GM23338 (cell line): ENCODE data around the gene PDIA5. TPM values are rescaled to one million over a fixed set of nuclear protein-coding genes. Genes with fewer than 3 reads are reported as not detected.

Experiments
- ATAC-seq: fragments of 200-7000 bp; cut with Tn5 transposase; 3 replicates; pipeline ENCODE4 v1.9.1; 2020
- DNase-seq: peaks from one replicate; pipeline ENCODE4 v3.0.0-alpha.2; 2015; ENCODE audit warnings: low spot score
- H2AFZ ChIP-seq: fragments of 200-600 bp; sonication (generic); 2 replicates; pipeline ENCODE4 v1.8.0; 2016; ENCODE audit warnings: antibody characterized with exemption, mild to moderate bottlenecking, moderate library complexity
- H3F3A ChIP-seq: fragments of 200-600 bp; sonication (generic); replicated peaks from 2 replicates; pipeline ENCODE4 v1.8.0; 2017; ENCODE audit warnings: antibody characterized with exemption, mixed run types, low read depth
- H3K27ac ChIP-seq: fragments of 200-600 bp; sonication (generic); 2 replicates; pipeline ENCODE4 v1.6.1; 2016; ENCODE audit warnings: low read depth
- H3K27me3 ChIP-seq: fragments of 200-600 bp; sonication (generic); 2 replicates; pipeline ENCODE4 v1.8.0; 2016; ENCODE audit warnings: mild to moderate bottlenecking, mixed run types, moderate library complexity; ENCODE audit not compliant: insufficient read depth
- H3K36me3 ChIP-seq: fragments of 200-600 bp; sonication (generic); 2 replicates; pipeline ENCODE4 v1.8.0; 2016; ENCODE audit warnings: mild to moderate bottlenecking; ENCODE audit not compliant: insufficient read depth
- H3K4me1 ChIP-seq: fragments of 200-600 bp; sonication (generic); 2 replicates; pipeline ENCODE4 v1.8.0; 2016; ENCODE audit warnings: mild to moderate bottlenecking, moderate library complexity; ENCODE audit not compliant: insufficient read depth
- H3K4me2 ChIP-seq: fragments of 200-600 bp; sonication (generic); 2 replicates; pipeline ENCODE4 v1.7.1; 2017; ENCODE audit warnings: mixed run types
- H3K4me3 ChIP-seq: fragments of 200-600 bp; sonication (generic); 2 replicates; pipeline ENCODE4 v1.6.1; 2016; ENCODE audit warnings: mixed run types
- H3K79me2 ChIP-seq: fragments of 200-600 bp; sonication (generic); replicated peaks from 2 replicates; pipeline ENCODE4 v1.8.0; 2017; ENCODE audit warnings: mild to moderate bottlenecking; ENCODE audit not compliant: insufficient read depth
- H3K9me2 ChIP-seq: fragments of 200-600 bp; sonication (generic); 2 replicates; pipeline ENCODE4 v1.8.0; 2017; ENCODE audit not compliant: insufficient read depth
- H4K20me1 ChIP-seq: fragments of 200-600 bp; sonication (generic); replicated peaks from 2 replicates; pipeline ENCODE4 v1.8.0; 2017; ENCODE audit warnings: mild to moderate bottlenecking; ENCODE audit not compliant: insufficient read depth
- H3K27ac Mint-ChIP-seq: 2 replicates; pipeline ENCODE4 v1.8.0; 2020; ENCODE audit warnings: inconsistent platforms, mild to moderate bottlenecking, moderate library complexity, mixed read lengths
- H3K27me3 Mint-ChIP-seq: 3 replicates; pipeline ENCODE4 v1.8.0; 2022; ENCODE audit warnings: low read depth, mild to moderate bottlenecking, moderate library complexity, mixed read lengths, inconsistent platforms; ENCODE audit not compliant: insufficient read depth, poor library complexity
- H3K36me3 Mint-ChIP-seq: 3 replicates; pipeline ENCODE4 v1.8.0; 2021; ENCODE audit warnings: low read depth, mild to moderate bottlenecking, inconsistent platforms, moderate library complexity, mixed read lengths
- H3K4me1 Mint-ChIP-seq: 3 replicates; pipeline ENCODE4 v1.8.0; 2020; ENCODE audit warnings: mild to moderate bottlenecking, inconsistent platforms, mixed read lengths
- H3K4me3 Mint-ChIP-seq: 3 replicates; pipeline ENCODE4 v1.8.0; 2021; ENCODE audit warnings: moderate library complexity, mild to moderate bottlenecking, inconsistent platforms, mixed read lengths
- H3K9me3 Mint-ChIP-seq: 3 replicates; pipeline ENCODE4 v1.8.0; 2020; ENCODE audit warnings: moderate library complexity, mild to moderate bottlenecking, inconsistent platforms, mixed read lengths
- CREB1 ChIP-seq: fragments of 250-450 bp; sonication (Bioruptor Pico); IDR thresholded peaks from 2 replicates; pipeline ENCODE4 v1.5.0; 2020; ENCODE audit warnings: low read depth, mild to moderate bottlenecking, moderate library complexity
- CTCF ChIP-seq, 2 experiments: fragments of 200-600 bp in 1 of 2; sonication (generic) in 1 of 2; conservative IDR thresholded peaks; 2 replicates each; pipeline versions ENCODE4 v1.5.1 to v1.6.1; 2016 to 2017; ENCODE audit warnings: antibody characterized with exemption in 2 of 2, low read depth in 2 of 2, mild to moderate bottlenecking in 2 of 2, moderate library complexity in 1 of 2
- ETS1 ChIP-seq: IDR thresholded peaks from 2 replicates; pipeline ENCODE4 v1.6.1; 2016; ENCODE audit warnings: antibody characterized with exemption
- EZH2 ChIP-seq: fragments of 200-600 bp; sonication (generic); IDR thresholded peaks from one replicate; pipeline ENCODE4 v1.8.0; 2017; ENCODE audit warnings: antibody characterized with exemption, mild to moderate bottlenecking, low read depth; ENCODE audit not compliant: unreplicated experiment
- EZH2phosphoT487 ChIP-seq: fragments of 200-600 bp; sonication (generic); IDR thresholded peaks from one replicate; pipeline ENCODE4 v1.8.1; 2018; ENCODE audit warnings: antibody characterized with exemption; ENCODE audit not compliant: unreplicated experiment
- NANOG ChIP-seq: IDR thresholded peaks from 2 replicates; pipeline ENCODE4 v1.6.1; 2016; ENCODE audit warnings: antibody characterized with exemption, borderline replicate concordance
- POLR2AphosphoS5 ChIP-seq: IDR thresholded peaks from 2 replicates; pipeline ENCODE4 v1.6.1; 2016; ENCODE audit warnings: antibody characterized with exemption, low read depth
- STAT1 ChIP-seq: IDR thresholded peaks from one replicate; pipeline ENCODE4 v1.6.1; 2016; ENCODE audit warnings: antibody characterized with exemption; ENCODE audit not compliant: unreplicated experiment
- ZNF331 ChIP-seq: fragments of 250-450 bp; sonication (Bioruptor Pico); IDR thresholded peaks from 2 replicates; pipeline ENCODE4 v1.5.0; 2020; ENCODE audit warnings: low read depth, mild to moderate bottlenecking, moderate library complexity
- ZNF462 ChIP-seq: fragments of 250-450 bp; sonication (Bioruptor Pico); IDR thresholded peaks from 2 replicates; pipeline ENCODE4 v1.5.0; 2020; ENCODE audit warnings: mild to moderate bottlenecking, moderate library complexity
- polyA plus RNA-seq: library from polyadenylated mRNA; unstranded; fragments of >200 nt; fragmentation: Nextera tagmentation; extraction: Ambion mirVana; gene quantifications from 2 replicates; pipeline ENCODE4 v1.2.1, GENCODE V29; 2016
- total RNA-seq: library from RNA; depleted of rRNA; stranded (reverse); fragments of >200 nt; shearing (Covaris generic); gene quantifications from 2 replicates; pipeline ENCODE4 v1.2.3, GENCODE V29; 2014

The PDIA5 gene
- total and polyA plus RNA-seq, 2 experiments from 2014 or later, result 22.9 to 28.1 TPM

- no peak for TF ChIP-seq ZNF462 (CRISPR knock-in tag)
Observed at GRCh38 chr3:123157209-123157597, 90.4 kb downstream of the PDIA5 start (continued).

- H3K4me3 ChIP-seq, result no peak overlapping the region
- H3K4me1 ChIP-seq, result no peaks in the 10 kb centered on the region
- no peak overlapping the region for H3K4me2 ChIP-seq
- no peaks in the 10 kb centered on the region for H4K20me1 ChIP-seq
- peaks cover 4% of the 10 kb centered on the region for H3K36me3 ChIP-seq
- ATAC-seq, result no peak
- Mint-ChIP-seq H3K27me3 (peaks cover 7% of the 10 kb centered on the region), H3K27ac (no peak overlapping the region), H3K4me3 (no peak overlapping the region), H3K36me3 (peaks cover 15% of the 10 kb centered on the region), H3K9me3 (no peaks in the 10 kb centered on the region; the same call in 2 of the 3 replicates), H3K4me1 (no peaks in the 10 kb centered on the region; the same call in 1 of the 3 replicates)
- H3K79me2 ChIP-seq, result no peaks in the 10 kb centered on the region
- H3F3A ChIP-seq, result no peaks in the 10 kb centered on the region
- H2AFZ ChIP-seq, result no peak overlapping the region
- DNase-seq, result no peak
- H3K9me2 ChIP-seq, result no peaks in the 10 kb centered on the region
- no peak overlapping the region for H3K27ac ChIP-seq
- no peaks in the 10 kb centered on the region for H3K27me3 ChIP-seq
- no peak for TF ChIP-seq CREB1 (CRISPR knock-in tag)
- no peak for TF ChIP-seq EZH2phosphoT487
- no peak for TF ChIP-seq NANOG
- no peak for TF ChIP-seq ETS1
- TF ChIP-seq ZNF331, result no peak
- no peak for TF ChIP-seq CTCF (conservative IDR thresholded peaks at IDR 0.05; ENCODE audit: low read depth in 2 of 2)
- TF ChIP-seq EZH2, result no peak
- no peak for TF ChIP-seq STAT1
- no peak for TF ChIP-seq POLR2AphosphoS5
Observed at GRCh38 chr3:123157598-123158287, 90.9 kb downstream of the PDIA5 start.
